Measurements from ENCODE around the gene METTL15.
"Not testable (repeated sequence)": the region's sequence is repeated elsewhere in the genome, so short reads cannot be mapped to it uniquely, and the experiment has no call there.

METTL15 gene

GRCh38 chr11:28110108-28110820 lies 2.1 kb downstream of the METTL15 start:
- DNase-seq (ENCODE audit: low spot score), result peak; percentile 47

GRCh38 chr11:28110821-28111200 lies 2.6 kb downstream of the METTL15 start:
- no peak for DNase-seq (ENCODE audit: low spot score)

DNA sequence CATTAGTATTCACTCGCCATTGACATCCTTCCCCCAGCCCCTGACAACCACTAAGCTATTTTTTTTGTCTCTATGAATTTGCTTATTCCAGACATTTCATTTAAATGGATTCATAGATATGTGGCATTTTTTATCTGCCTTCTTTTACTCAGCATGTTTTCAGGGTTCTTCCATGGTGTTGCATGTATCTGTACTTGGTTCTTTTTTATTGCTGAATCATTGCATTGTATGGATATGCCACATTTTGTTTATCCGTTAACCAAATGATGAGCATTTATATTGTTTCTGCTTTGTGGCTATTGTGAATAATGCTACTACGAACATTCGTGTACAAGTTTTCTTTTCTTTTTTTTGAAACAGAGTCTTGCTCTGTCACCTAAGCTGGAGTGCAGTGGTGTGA lies 5.9 kb downstream of the METTL15 start:
- DNase-seq (ENCODE audit: low spot score), result no peak

- no peak for DNase-seq (ENCODE audit: low spot score)
These were observed 6.5 kb downstream of the METTL15 start for GRCh38 chr11:28114731-28115130.

GRCh38 chr11:28117712-28118111 lies 9.5 kb downstream of the METTL15 start:
- DNase-seq (ENCODE audit: low spot score), result no peak

DNA sequence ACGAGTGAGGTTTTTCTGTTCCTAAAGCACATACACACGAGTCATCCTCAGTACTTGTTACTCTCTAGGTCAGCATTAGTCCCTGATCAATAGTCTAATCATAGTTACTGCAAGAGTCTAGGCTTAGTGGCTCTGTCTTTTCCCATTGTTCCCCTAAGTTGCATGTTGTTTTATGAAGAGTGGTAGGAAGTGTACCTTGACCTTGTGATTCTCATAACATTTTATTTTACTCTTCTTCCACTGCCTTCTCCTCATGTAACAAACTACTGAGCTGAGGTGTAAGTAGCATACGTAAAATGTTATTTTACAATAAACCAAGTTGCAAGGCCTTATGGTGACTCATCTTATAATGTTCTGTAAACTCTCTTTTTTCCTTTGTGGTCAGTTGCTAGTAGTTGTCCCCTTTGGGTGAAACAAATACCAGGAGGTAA lies 15.0 kb downstream of the METTL15 start:
- DNase-seq (ENCODE audit: low spot score), result no peak

DNA sequence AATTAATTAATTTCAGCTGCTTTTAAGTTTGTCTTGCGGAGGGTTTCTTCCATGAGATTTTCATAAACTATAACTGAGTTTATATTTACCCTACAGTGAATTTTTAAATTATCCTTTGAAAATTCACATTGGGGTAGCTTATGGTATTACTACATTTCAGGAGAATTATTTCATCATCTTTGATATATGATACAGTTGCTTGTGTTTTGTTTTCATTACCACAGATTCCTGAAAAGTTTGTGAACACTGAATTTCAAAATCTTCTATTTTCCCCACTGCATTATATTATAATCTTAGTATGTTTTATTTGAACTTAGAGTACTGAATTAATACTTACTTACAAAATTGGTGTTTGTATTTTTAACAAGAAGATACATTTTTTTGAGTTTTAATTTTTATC lies 24.4 kb downstream of the METTL15 start:
- no peak for DNase-seq (ENCODE audit: low spot score)

DNA sequence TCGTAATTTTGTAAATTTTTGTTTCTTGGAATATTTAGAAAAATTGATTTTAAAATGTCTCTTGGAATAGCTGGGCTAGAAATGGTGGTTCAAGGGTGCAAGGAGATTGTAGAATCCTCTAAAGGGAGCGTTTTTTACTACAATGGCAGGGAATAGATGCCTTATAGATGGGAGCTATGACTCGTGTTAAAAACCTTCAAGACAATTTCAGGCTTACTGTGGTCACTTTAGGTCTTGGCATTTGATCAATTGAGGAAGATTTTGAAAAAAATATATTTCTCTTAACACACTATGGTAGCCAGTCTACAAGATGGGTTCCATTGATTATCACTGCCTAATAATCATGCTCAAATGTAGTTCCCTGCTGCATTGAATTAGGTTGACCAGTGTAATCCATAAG lies 25.0 kb downstream of the METTL15 start:
- DNase-seq (ENCODE audit: low spot score), result no peak

- not testable (repeated sequence) for DNase-seq (ENCODE audit: low spot score)
These were observed 28.0 kb downstream of the METTL15 start for GRCh38 chr11:28136157-28136556.

DNA sequence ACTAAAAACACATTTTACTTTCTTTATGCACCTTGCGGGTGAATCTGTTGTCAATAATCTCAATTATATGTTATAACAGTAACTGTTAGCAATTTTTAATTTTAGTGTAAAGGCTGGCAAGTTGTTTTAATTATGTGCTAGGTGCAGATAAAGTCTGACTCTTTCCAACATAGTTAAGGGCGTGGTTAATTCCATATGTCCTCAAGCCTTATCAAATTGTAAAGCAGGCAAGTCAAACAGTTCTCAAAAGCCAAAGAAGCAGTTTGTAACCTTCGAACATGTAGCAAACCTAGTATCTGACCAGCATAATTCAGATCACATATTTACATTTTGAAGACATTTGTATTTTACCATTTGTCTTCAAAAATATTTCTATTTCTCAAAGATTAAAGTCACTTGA lies 29.2 kb downstream of the METTL15 start:
- no peak for DNase-seq (ENCODE audit: low spot score)

DNA sequence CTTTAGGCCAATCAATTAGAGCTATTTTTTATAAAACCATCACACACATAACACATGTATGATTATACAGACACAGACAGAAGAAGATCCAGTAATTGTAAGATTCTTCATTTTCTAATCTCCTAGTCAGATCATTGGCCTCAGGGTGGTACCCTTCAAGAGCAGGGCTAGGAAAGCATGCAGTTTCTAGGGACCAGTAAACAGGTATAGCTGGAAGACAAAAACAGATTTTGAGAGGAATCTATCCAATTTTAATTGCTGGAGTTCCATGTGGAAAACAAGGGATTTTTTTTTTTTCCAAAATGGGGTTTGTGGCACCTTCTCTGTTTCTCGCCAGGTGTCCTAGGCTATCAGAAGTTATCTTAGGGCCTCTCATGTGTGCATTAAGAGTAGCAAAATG lies 29.6 kb downstream of the METTL15 start:
- DNase-seq (ENCODE audit: low spot score), result no peak

DNA sequence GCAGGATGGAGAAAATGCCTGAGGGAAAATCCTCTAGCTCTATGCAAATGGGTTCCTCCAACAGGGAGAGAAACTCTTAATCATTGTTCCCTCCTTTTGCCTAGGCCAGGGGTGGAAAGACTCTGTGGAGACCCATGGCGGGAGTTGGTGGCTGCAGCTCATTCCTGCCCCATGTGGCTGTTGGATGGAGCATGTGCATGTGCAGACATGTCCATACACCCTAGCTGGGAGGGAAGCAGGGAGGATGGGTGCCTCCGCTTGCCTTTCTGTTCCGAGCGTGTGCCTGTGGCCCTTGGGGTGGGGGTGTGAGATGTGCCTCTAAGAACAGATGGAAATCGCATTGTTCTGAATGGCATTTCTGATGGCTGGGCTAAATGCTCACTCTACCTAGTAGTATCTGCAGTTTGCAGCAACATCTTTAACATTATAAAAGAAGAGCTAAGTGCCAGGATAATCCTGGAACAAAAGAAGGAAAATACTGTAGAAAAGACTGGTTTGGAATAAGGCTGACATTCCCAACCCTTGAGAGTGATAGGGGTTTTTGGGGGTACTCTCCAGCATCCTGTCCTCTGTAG lies 31.7 kb downstream of the METTL15 start:
- DNase-seq (ENCODE audit: low spot score), result no peak

GRCh38 chr11:28140689-28141455 lies 32.7 kb downstream of the METTL15 start:
- DNase-seq (ENCODE audit: low spot score), result no peak

DNA sequence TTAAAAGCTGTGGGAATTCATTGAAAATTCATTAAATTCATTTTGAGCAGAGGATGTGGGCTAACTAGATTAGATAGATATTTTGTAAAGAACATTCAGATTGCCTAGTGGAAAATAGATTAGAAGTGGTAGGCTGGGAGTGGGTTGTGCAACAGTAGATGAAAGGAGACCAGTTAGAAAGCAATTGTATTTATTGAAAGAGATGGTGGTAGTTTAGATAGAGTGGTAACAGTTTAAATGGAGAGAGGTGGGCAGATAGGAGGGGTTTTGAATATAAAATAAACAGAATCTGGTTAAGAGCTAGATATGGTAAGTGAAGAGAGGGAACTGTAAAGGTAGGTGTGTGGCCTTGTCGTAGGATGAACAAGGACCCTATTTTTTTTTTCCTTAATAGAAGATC lies 34.5 kb downstream of the METTL15 start:
- no peak for DNase-seq (ENCODE audit: low spot score)

DNA sequence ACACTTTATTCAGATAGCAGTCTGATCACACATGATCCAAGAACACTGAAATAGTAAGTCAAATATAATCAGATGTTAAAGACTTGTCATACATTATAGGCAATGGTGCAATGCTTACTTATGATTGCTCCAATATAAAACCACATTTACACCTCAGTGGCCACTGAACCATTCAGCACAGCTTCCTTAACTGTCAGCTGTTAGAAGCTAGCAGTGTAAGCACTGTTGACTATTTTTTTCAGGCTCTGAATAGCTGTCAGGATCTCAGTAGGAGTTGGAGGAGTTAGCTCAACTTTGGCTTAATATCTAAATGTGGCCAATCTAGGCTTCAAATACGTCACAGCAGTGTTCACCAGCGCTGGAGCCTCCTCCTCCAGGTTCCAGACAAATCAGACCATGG lies 36.6 kb downstream of the METTL15 start:
- no peak for DNase-seq (ENCODE audit: low spot score)

DNA sequence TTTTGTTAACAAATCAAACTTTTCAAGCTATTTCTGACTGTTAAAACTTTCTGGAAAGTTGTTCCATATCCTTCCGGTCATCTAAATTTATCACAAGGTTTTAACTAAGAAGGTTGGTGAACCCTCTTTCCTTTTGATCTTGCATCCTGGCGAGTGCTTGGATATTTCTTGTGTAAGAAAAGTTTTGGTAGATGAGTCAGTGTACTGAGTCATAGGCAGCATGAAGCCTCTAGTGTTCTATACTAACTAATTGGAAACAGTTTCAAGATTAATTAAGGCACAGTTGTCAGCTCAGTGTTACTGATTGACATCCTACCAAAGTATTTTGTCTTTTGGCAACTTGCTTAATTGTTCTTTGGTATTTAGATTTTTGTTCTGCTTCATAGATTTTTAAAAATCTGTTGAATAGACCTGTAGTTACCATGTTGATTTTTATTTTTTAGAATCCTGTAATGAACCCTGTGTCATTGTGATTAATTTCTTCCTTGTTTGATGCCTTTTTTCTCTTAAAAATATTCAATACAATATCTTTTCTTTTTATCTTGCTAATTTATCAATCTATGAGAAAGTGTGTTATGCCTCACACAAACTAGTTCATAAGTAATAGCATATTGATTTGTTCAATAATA lies 38.0 kb downstream of the METTL15 start:
- DNase-seq (ENCODE audit: low spot score), result peak; percentile 29

DNA sequence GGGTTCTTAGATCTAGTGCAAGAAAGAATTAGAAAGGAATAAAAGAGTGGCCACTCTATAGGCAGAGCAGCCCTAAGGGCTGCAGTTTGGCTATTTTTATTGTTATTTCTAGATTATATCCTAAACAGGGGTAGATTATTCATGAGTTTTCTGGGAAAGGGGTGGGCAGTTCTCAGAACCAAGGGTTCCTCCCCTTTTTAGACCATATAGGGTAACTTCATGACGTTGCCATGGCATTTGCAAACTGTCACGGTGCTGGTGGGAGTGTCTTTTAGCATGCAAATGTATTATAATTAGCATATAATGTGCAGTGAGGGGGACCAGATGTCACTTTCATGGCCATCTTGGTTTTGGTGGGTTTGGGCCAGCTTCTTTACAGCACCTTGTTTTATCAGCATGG lies 44.6 kb downstream of the METTL15 start:
- no peak for DNase-seq (ENCODE audit: low spot score)

- no peak for DNase-seq (ENCODE audit: low spot score)
These were observed 45.4 kb downstream of the METTL15 start for GRCh38 chr11:28153586-28153985.

DNA sequence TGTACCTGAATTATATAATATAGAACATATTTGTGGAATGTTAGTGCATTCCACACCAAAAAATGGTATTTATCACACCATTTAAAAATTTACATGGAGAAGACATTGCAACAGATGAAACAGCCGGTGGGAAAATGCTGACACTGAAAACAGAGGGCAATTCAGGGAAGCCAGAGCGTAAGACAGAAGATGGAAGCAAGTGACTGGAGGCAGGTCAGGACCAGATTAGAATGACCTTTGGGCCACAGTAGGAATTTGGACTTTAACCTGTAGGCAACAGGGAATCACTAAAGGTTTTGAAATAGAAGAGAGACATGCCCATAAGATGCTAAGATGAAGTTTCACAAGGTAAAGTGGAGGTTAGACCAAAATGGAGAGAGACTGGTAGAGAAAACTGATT lies 60.5 kb downstream of the METTL15 start:
- no peak for DNase-seq (ENCODE audit: low spot score)

DNA sequence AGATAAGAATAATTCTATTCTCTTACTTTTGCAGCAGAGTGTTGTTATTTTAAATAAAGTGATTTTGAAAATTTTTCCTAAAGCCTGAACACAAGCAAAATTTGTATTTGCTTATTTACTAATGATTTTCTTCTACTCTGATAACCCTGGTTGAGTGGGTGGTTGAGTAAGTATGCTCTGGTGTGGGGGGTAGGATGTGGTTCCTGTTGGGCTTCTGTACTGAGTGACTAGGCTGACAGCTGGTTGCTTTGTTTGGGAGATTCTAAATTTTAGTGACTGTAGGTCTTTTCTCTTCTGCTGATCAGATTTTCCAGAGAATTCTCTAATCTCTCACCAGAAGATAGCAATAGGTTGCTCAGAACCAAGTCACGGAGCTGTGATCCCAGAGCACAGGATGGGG lies 61.6 kb downstream of the METTL15 start:
- no peak for DNase-seq (ENCODE audit: low spot score)

- no peak for DNase-seq (ENCODE audit: low spot score)
These were observed 62.6 kb downstream of the METTL15 start for GRCh38 chr11:28170759-28171158.

DNA sequence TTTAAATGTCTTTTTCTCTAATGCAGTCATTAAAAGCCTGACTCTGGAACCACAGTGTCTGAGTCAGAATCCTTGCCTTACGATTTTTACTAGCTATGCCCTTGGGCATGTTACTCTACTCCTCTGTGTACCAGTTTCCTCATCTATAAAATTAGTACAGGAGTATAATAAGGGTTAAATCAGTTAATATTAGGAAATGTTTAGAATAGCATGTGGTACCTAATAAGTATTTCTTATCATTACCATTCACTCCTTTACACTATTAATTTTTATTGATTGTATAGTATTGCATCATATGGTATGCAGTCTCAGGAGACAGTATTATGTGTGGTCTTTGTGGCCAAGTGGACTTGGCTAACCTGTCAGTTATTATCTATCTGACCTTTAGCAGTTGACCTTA lies 68.2 kb downstream of the METTL15 start:
- DNase-seq (ENCODE audit: low spot score), result no peak

GRCh38 chr11:28195449-28195848 lies 87.3 kb downstream of the METTL15 start:
- DNase-seq (ENCODE audit: low spot score), result no peak

All from hepatic stellate cell (primary cell).